Posterior vena cava (tissue), 2 donors: ENCODE measurements around the gene PTPRD. TPM values are rescaled to one million over a fixed set of nuclear protein-coding genes. Genes with fewer than 3 reads are reported as not detected.

Experiments
- DNase-seq: peaks from one replicate; pipeline ENCODE4 v3.0.0-alpha.2; 2020; ENCODE audit warnings: low spot score
- intact Hi-C, 2 donors: fragments of 100-400 bp; cut with DNase I; formaldehyde crosslinking; loops; one replicate each; pipeline versions ENCODE4 v1.14.1 to v1.14.2; 2022 to 2023
- long read RNA-seq, 2 donors: library from polyadenylated mRNA; unstranded; transcript quantifications; one replicate each; pipeline ENCODE4 v2.0.0, GENCODE V29; 2020 to 2021
- total RNA-seq, 2 donors: library from RNA; stranded (reverse); fragmentation: NEBNext Ultra II Directional; extraction: Animal tissue kit (Norgen Biotek cat#: 25700); gene quantifications; one replicate each; pipeline ENCODE4 v1.2.1, GENCODE V29; 2021
- donor health status: DM: yes; HTN: yes; CAD: no.
- donor health status: DM: yes; HTN: yes; CAD: no.

PTPRD gene
- total RNA-seq, result 10 to 100 TPM; 21.4 to 51.2 TPM
- long read RNA-seq, donor 1, partial matches to known transcripts, result 4 of 13 reads
- long read RNA-seq, donor 1, other reads (novel, unspliced or antisense), result 9 of 13 reads
- long read RNA-seq, donor 2, partial matches to known transcripts, result 0 of 2 reads
- long read RNA-seq, donor 2, other reads (novel, unspliced or antisense), result 2 of 2 reads

DNA sequence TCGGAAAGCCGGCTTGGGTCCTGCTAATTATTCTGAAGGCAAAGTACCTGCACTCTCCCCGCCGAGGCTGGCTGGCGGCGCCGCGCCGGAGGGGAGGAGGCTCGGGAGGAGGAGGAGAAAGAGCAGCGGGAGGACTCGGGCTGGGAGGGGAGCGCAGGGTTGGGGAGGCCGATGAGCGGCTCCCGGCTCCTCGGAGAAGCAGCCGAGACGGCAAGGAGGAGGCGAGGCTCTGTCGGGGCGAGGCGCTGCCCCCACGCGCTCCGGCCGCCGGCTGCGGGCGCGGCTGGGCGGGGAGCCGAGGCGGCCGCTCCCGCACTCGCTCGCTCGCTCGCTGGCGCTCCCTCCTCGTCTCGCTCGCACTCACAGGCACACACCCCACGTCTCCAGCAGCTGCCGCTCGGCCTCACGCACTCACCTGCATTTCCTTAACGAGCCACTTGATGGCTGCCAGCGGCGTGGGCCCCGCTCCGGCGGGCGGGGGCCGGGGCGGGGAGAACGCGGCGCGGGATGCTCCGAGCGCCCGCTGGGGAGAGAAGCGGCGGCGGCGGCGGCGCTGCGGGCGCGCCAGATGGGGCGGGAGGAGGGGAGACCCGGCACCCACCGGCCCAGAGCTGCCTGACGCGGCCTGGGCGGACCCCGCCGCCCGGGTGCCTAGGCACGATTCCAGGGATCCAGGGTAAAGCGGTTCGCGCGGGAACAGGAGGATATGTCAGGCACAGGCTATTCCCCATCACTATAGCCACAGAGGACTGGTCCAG lies at the start of gene PTPRD:
TSS of gene PTPRD (minus strand) at position 362 of the 758 bp plus-strand sequence.
- intact Hi-C loops, result no loop called here
- no peak for DNase-seq

GRCh38 chr9:10661994-10662393 lies 49.2 kb upstream of the PTPRD start:
- intact Hi-C loops, result no loop called here

DNA sequence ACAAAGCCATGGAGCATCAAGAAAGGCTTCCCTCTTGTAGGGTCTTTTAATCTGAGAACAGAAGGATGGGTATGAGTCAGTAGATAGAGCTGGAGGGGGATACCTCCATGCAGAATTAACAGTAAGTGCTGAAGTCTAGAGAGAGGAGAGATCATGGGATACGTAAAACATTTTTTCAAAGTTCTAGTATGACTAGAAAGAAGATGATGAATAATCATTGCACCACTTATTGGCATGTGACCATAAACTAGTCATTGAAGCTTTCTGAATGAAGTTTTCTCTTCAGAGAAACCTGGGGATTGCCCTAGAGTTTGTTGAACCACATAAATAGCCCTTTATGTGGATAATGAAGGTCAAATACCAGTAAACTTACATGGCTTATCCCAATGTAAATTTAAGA lies 48.6 kb upstream of the PTPRD start:
- no peak for DNase-seq
- intact Hi-C loops, result no loop called here

More at GRCh38 chr9:10661994-10662393, 49.2 kb upstream of the PTPRD start:
- DNase-seq, result no peak

GRCh38 chr9:10651012-10651411 lies 38.2 kb upstream of the PTPRD start:
- intact Hi-C loops, result no loop called here

GRCh38 chr9:10649076-10649475 lies 36.3 kb upstream of the PTPRD start:
- no peak for DNase-seq
- intact Hi-C loops, result no loop called here

More at GRCh38 chr9:10651012-10651411, 38.2 kb upstream of the PTPRD start:
- DNase-seq, result no peak

- intact Hi-C loops, result no loop called here
- no peak for DNase-seq
Measured at GRCh38 chr9:10633785-10634184, 21.0 kb upstream of the PTPRD start.

- intact Hi-C loops, result no loop called here
- DNase-seq, result no peak
Measured at GRCh38 chr9:10614196-10614800, 1.5 kb upstream of the PTPRD start.

GRCh38 chr9:10613419-10613818 lies 617 bp upstream of the PTPRD start:
- DNase-seq, result no peak
- intact Hi-C loops, result no loop called here

- intact Hi-C loops, result no loop called here
- no peak for DNase-seq
Measured at GRCh38 chr9:10605388-10605787, 7.4 kb downstream of the PTPRD start.

- DNase-seq, result no peak
- intact Hi-C loops, result no loop called here
Measured at GRCh38 chr9:10604927-10605326, 7.9 kb downstream of the PTPRD start.

GRCh38 chr9:10597801-10598200 lies 15.0 kb downstream of the PTPRD start:
- intact Hi-C loops, result no loop called here

DNA sequence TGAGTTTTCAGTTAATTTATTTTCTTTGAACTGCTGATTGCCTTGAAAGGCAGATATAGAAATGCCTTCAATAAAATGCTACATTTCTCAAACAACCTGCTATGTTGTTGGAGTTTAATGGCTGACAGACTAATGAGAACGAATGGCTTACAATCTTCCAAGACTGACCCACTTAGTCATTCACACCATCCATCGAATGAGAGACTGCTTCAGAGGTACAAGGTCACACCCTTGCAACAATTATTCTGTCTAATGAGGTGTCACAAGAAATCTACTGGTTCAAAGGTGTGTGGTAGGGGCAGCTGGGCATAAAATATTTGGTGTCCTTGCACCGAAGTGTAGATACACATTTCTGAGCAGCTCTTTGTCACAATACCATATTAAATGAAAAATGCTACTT lies 18.3 kb downstream of the PTPRD start:
- DNase-seq, result no peak
- intact Hi-C loops, result no loop called here

More at GRCh38 chr9:10597801-10598200, 15.0 kb downstream of the PTPRD start:
- no peak for DNase-seq

- no peak for DNase-seq
- intact Hi-C loops, result no loop called here
Measured at GRCh38 chr9:10586407-10586806, 26.4 kb downstream of the PTPRD start.

DNA sequence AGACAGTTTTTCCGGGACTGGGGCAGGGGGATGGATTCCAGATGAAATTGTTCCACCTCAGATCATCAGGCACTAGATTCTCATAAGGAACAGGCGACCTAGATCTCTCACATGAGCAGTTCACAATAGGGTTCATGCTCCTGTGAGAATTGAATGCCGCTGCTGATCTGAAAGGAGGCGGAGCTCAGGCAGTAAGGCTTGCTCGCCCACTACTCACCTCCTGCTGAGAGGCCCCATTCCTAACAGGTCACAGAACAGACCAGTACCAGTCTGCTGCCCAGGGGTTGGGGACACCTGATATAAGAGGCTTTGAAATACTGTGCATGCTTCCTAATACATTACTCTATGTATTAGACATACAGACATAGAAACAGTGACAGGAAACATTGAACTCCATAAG lies 41.1 kb downstream of the PTPRD start:
- DNase-seq, result no peak
- intact Hi-C loops, result no loop called here

DNA sequence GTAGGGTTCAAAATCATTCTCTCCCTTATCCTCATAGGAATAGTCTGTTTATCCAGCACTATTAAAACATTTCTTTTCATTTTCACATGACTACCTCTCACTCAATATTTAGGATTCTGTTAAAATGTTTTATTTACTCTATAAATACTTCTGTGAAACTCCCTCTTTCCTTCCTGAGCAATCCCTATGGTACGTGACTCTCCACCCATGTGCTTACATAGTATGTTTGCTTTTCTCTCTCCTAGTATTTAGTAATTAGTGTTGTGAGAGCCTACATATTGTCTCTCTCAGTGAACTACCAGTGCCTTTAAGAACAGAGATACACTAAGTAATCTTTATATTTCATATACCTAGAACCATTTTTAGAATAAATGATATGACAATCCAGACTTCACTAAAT lies 46.0 kb downstream of the PTPRD start:
- DNase-seq, result no peak
- intact Hi-C loops, result no loop called here

DNA sequence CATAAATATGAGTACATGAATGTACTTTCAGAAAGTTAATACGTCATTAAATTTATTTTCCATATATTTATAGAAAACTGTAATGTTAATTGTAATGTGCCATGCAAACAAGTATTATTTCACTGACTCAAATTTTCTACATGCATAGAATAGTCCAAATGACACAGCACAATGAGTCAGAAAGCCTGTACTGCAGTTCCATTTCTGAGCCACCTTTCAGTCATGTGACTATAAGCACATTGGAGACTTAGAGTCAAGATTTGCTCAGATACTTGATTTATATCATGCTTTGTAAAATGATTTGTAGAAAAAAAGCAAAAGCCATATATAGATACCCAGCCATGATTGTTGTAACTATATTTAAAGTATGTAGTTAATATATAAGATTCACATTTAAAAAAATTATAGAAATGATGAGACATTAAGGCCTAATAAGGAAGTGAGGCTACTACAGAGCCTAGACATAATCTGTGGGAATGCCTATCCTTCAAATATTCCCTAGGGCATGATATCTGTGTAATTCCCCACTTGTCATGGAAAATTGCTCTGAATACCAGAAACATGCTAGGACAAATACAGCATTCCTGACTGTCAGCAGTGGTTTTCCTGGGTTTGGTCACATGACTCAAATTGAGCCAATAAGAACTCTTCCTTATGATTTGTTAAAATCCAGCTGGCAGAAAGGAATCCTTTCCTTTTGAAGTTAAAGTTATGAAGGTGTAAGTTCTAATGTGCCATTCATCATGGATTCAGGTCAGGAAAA lies 50.0 kb downstream of the PTPRD start:
- intact Hi-C loops, result no loop called here

DNA sequence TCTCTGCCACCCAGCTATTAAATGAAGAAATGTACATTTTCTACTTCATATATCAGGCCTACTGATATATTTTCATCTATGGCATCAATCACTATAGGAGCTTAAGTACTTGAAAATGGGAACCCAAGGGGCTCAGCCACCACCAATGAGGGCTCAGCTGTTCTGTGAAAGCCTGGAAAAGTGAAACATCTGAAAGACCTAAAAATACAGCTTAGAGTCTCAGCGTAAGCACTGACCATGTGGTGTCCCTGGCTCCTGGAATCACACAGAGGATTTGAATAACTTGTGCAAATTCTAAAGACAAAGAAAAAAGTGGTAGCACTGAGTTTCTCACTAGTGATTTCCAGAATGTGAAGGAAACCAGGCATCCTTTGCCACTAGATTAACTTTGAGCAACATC lies 64.5 kb downstream of the PTPRD start:
- intact Hi-C loops, result no loop called here

More for the DNA sequence above, 50.0 kb downstream of the PTPRD start:
- no peak for DNase-seq

GRCh38 chr9:10538073-10538472 lies 74.7 kb downstream of the PTPRD start:
- intact Hi-C loops, result no loop called here

More for the DNA sequence above, 64.5 kb downstream of the PTPRD start:
- no peak for DNase-seq

DNA sequence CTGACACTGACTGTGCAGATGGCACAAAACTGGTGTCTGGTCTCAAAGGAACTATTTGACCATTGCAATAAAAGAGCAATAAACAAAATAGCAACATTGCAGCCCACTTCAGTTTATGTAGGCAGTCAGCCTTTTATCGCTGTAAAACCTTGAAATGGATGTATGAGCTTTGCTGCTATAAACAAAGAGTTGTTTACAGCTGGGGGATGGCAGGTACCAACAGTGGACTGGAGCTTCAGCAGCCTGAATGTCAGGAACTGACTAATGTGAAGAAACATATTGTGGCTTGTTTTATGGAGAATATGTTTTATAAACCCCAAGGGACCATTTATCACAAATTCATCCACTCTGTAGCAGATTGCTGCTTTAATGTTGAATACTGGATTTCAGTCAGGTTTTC lies 78.0 kb downstream of the PTPRD start:
- intact Hi-C loops, result no loop called here
- no peak for DNase-seq

More at GRCh38 chr9:10538073-10538472, 74.7 kb downstream of the PTPRD start:
- DNase-seq, result no peak

DNA sequence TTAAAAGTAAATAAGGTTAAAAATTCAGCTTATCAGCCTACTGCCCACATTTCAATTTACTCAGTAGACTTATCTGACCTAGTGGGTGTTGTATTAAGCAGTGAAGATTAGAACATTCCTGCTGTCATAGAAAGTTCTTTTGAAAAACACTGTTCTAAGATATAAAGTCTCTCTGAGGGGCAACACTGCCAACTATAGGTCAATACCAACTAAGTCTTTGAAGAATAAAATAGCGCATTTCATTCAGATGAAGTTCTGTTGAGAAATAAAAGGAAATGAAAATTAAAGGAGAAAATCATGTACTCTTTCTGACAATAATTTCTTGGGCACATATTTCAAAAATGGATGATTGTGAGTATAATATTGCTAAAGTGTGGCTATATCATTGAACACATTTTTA lies 86.8 kb downstream of the PTPRD start:
- DNase-seq, result no peak
- intact Hi-C loops, result no loop called here
